Immature natural killer cell (primary cell): ENCODE measurements around the gene TMEM187. TPM values are rescaled to one million over a fixed set of nuclear protein-coding genes. Genes with fewer than 3 reads are reported as not detected.
A peak's percentile ranks its signal among the peaks of the same experiment; 100 is the strongest.

ENCODE experiments used
- DNase-seq, 3 donors: peaks; one replicate each; pipeline ENCODE4 v3.0.0; 2022; ENCODE audit warnings: mixed read lengths in 1 of 3
- H3K27ac Mint-ChIP-seq, 6 donors: one replicate each; pipeline ENCODE4 v1.8.0; 2020; ENCODE audit warnings: mixed read lengths in 6 of 6, mild to moderate bottlenecking in 5 of 6, inconsistent platforms in 4 of 6, moderate library complexity in 3 of 6
- H3K27me3 Mint-ChIP-seq, 3 donors: one replicate each; pipeline ENCODE4 v1.8.0; 2020 to 2021; ENCODE audit warnings: low read depth in 3 of 3, mild to moderate bottlenecking in 3 of 3, mixed read lengths in 3 of 3, moderate library complexity in 3 of 3, inconsistent platforms in 1 of 3
- H3K36me3 Mint-ChIP-seq, 3 donors: one replicate each; pipeline ENCODE4 v1.8.0; 2020; ENCODE audit warnings: mixed read lengths in 3 of 3, inconsistent platforms in 2 of 3, mild to moderate bottlenecking in 2 of 3
- H3K4me1 Mint-ChIP-seq, 2 donors: one replicate each; pipeline ENCODE4 v1.8.0; 2020; ENCODE audit warnings: inconsistent platforms in 2 of 2, mild to moderate bottlenecking in 2 of 2, mixed read lengths in 2 of 2, moderate library complexity in 1 of 2
- H3K4me3 Mint-ChIP-seq, 5 donors: one replicate each; pipeline ENCODE4 v1.8.0; 2020; ENCODE audit warnings: mild to moderate bottlenecking in 5 of 5, mixed read lengths in 5 of 5, inconsistent platforms in 3 of 5, moderate library complexity in 3 of 5
- H3K9me3 Mint-ChIP-seq, 6 donors: one replicate each; pipeline ENCODE4 v1.8.0; 2020; ENCODE audit warnings: mild to moderate bottlenecking in 6 of 6, mixed read lengths in 6 of 6, inconsistent platforms in 4 of 6, moderate library complexity in 3 of 6
- polyA plus RNA-seq, 3 donors: library from polyadenylated mRNA; unstranded; fragments of 300-500 nt; fragmentation: Illumina TruSeq; gene quantifications; one replicate each; pipeline ENCODE4 v1.2.3, GENCODE V29; 2021

The TMEM187 gene
- polyA plus RNA-seq, 3 donors from 2014 or later: 4.1 to 17.5 (median 5.2) TPM

DNA sequence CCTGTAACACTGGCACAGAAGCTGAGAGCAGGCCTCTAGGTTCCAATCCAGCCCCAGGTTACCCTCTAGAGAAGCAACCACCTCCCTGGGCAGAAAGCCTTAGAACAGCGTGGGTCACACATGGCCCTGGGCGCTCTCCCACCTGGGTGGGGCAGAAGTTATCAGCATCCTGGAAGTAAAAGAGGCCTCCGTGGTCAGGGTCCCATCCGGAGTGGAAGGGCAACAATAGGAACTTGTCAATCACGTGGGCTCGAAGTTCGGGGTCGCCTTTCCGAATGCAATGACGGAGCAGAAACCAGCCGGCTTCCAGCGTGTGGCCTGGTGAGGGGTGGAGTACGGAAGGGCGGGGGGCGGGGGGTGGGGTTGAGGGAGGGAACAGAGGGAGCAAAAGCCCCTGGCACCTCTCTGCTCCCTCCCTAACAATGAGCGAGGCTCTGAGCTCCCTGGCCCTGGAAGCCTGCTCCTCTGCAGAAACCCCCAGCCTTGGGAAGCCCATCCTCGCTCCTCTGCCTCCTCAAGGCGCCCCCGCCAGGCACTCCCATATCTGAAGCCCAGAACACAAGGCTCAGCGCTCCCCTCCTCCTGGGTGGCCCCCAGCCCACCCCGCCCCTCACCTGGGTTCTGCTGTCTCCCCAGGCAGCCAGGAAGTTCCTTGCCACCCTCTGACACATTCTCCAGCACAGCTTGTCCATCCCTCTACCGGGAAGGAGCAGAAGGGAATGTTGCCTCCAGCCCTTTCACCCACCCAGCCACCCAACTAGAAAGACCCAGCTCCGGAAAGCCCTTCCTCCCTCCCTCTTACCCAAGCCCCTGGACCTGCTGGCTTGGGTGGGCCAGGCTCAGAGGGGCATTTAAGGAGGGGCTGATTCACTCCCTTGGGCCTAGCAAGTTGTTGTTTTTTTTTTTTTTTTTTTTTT is 31.0 kb upstream of the TMEM187 start:
- Mint-ChIP-seq H3K9me3 (no peaks in the 10 kb centered on the region), H3K27me3 (peaks cover 0 to 9% (median 0%) of the 10 kb centered on the region in 3 donors), H3K4me1 (peaks cover 5 to 15% of the 10 kb centered on the region in 2 donors), H3K27ac (no peak overlapping the region), H3K4me3 (peak overlapping the region in 3 of 5 donors; percentile 54 to 69 (median 55)), H3K36me3 (no peaks in the 10 kb centered on the region)
- DNase-seq: no peak

DNA sequence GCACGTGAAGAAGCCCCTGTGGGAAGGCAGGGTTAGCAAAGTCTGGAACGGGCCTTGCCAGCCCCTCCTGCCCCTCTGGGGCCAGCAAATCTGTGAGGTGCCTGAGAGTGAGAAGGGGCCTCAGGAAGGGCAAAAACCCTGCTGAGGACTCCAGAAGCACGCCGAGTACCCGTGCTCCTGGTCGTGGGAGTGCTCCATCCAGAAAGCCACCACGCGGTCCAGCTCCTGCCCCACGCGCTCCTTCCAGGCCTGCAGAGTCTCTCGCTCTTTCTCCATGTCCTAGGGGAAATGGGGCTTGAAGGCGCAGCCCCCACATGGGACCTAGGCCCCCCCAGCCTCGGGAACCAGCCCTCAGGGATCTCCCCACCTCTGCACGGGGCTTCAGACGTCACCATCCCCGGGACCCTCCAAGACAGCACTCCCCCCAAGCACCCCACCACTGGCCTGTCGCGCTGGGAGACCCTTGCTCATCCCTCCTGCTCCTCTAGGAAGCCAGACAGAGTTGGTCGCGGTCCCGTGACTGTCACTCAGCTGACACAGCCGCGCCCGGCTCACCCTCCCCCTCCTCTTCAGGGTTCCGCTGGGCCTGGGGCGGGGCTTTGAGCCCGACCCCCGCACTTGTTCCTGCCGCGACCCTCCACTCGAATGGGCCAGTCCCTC is 28.3 kb upstream of the TMEM187 start, which contains the start of gene RENBP:
Gene RENBP (minus strand): TSS at position 504 of the 660 bp plus-strand sequence. CDS start 33 bp downstream, at position 471.
- H3K4me3 Mint-ChIP-seq: peak within 1 kb of the TSS; percentile 73 to 83 (median 76)
- peaks cover 0 to 9% (median 7%) of the 10 kb centered on the region in 3 donors for H3K27me3 Mint-ChIP-seq
- H3K9me3 Mint-ChIP-seq: no peaks in the 10 kb centered on the region
- H3K27ac Mint-ChIP-seq: peak within 1 kb of the TSS in 5 of 6 donors; percentile 55 to 77 (median 66)
- H3K4me1 Mint-ChIP-seq: peaks cover 27 to 29% of the 10 kb centered on the region in 2 donors
- peaks cover 0 to 10% (median 4%) of the 10 kb centered on the region in 3 donors for H3K36me3 Mint-ChIP-seq
- DNase-seq: no peak

- H3K36me3 Mint-ChIP-seq: peaks cover 0 to 13% (median 4%) of the 10 kb centered on the region in 3 donors
- H3K27ac Mint-ChIP-seq: peak overlapping the region in 2 of 6 donors; percentile 55 to 64
- no peak for DNase-seq
- H3K4me3 Mint-ChIP-seq: peak overlapping the region in 4 of 5 donors; percentile 21 to 76 (median 52)
- no peaks in the 10 kb centered on the region for H3K9me3 Mint-ChIP-seq
- H3K4me1 Mint-ChIP-seq: peaks cover 30 to 31% of the 10 kb centered on the region in 2 donors
- H3K27me3 Mint-ChIP-seq: peaks cover 0 to 8% (median 7%) of the 10 kb centered on the region in 3 donors
Observed at GRCh38 chrX:153944800-153945150, 27.8 kb upstream of the TMEM187 start.

GRCh38 chrX:153945956-153946943 is 26.3 kb upstream of the TMEM187 start:
- no peak for DNase-seq
- peaks cover 0 to 24% (median 9%) of the 10 kb centered on the region in 3 donors for H3K36me3 Mint-ChIP-seq
- H3K4me1 Mint-ChIP-seq: peaks cover 26 to 34% of the 10 kb centered on the region in 2 donors
- no peaks in the 10 kb centered on the region for H3K9me3 Mint-ChIP-seq
- H3K27ac Mint-ChIP-seq: peak overlapping the region in 2 of 6 donors; percentile 46 to 60
- H3K27me3 Mint-ChIP-seq: peaks cover 0 to 10% (median 5%) of the 10 kb centered on the region in 3 donors
- no peak overlapping the region for H3K4me3 Mint-ChIP-seq

DNA sequence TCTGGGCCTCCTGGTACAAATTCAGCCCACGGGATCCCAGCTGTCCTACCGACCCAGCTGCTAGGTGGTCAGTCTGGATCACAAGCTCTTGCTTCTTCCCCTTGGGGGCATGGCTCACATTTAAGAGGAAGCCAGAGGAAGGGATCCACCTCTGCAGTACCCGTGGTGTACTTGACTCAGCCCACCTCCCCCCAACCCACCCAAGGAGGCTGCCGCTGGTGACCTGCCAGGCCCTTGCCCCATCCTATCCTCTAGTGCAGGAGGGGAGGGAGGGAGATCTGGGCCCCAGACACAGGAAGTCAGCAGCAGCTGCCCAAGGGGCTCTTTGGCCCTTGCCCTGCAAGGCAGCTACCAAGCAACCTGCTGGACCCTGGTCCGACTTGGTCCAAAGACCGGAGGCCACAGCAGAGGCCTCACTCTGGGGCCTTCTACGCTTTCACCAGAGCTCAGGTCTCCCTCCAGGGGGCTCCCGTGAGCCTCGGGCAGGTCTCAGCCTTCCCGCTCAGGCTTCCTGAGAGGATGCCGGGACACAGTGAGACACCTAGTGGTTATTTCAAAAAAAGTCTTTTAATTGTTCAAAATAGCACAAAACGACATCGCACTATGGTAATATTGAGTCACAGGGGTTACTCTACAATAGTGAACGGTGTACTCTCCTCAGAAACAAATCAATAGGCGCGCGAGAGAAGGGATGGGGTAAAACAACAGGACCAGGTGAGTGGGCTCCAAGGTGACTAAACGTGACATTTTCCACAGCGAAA is 25.4 kb upstream of the TMEM187 start:
- Mint-ChIP-seq H3K4me3 (peak overlapping the region; percentile 34 to 79 (median 68)), H3K4me1 (peaks cover 24 to 32% of the 10 kb centered on the region in 2 donors), H3K27ac (peak overlapping the region; percentile 79 to 97 (median 93)), H3K27me3 (peaks cover 0 to 10% (median 4%) of the 10 kb centered on the region in 3 donors), H3K9me3 (no peaks in the 10 kb centered on the region), H3K36me3 (peaks cover 0 to 27% (median 9%) of the 10 kb centered on the region in 3 donors)
- DNase-seq: peak; percentile 71 to 76 (median 72)

- peaks cover 24 to 32% of the 10 kb centered on the region in 2 donors for H3K4me1 Mint-ChIP-seq
- peak overlapping the region; percentile 69 to 97 (median 86) for H3K27ac Mint-ChIP-seq
- no peaks in the 10 kb centered on the region for H3K9me3 Mint-ChIP-seq
- peak overlapping the region in 4 of 5 donors; percentile 49 to 67 (median 58) for H3K4me3 Mint-ChIP-seq
- H3K27me3 Mint-ChIP-seq: peaks cover 0 to 10% (median 4%) of the 10 kb centered on the region in 3 donors
- peaks cover 0 to 30% (median 9%) of the 10 kb centered on the region in 3 donors for H3K36me3 Mint-ChIP-seq
- no peak for DNase-seq
Observed at GRCh38 chrX:153948002-153948466, 24.5 kb upstream of the TMEM187 start.

DNA sequence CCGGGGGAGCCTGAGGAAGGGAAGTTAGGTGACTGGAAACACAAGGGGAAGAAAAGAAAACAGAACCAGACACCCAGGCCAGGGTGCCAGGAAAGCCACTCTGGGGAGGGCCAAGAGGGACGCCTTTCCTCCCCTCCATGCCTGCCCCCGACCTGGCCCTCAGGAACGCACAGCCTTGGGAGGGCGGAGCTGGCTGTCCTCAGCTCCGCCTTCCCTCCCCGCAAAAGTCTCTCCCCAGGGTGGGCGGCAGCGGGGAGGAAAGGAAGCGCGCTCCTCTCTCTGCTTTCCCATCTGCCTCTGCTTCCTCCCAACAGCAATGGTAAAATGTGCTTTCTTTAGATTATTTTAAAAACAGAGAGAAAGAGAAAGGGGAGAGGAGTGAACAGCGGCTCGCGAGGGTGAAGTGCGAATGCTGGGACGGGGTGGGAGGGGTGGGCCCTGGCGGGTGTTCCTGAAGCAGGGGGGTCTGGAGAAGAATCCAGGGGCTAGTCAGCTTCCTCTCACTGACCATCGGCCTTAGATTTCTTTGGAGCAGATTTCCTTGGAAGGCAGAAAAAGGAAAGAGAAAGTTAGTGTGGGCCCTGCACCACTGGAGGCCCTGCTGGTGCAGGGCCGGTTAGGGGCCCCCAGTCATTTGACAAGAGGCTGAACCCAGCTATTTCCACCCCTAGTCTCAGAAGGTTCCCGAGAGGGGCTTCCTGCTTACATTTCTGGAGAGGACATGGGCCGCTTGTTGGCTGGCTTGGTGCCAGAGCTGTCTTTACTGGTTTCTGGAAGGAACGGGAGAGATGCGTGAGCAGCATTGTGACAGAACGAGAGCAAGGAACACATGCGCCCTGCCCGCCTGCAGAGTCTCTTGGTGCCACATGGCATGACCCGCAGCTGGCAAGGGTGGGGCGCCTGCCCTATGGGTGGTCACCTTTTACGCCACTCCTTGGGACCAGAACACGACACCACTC is 23.4 kb upstream of the TMEM187 start:
- peak in 1 of 3 donors; percentile 18 for DNase-seq
- Mint-ChIP-seq H3K4me3 (peak overlapping the region; percentile 41 to 67 (median 52)), H3K27me3 (peaks cover 0 to 13% (median 1%) of the 10 kb centered on the region in 3 donors), H3K36me3 (peaks cover 0 to 35% (median 9%) of the 10 kb centered on the region in 3 donors), H3K27ac (peak overlapping the region; percentile 78 to 91 (median 86)), H3K9me3 (no peaks in the 10 kb centered on the region), H3K4me1 (peaks cover 24 to 30% of the 10 kb centered on the region in 2 donors)

GRCh38 chrX:153950127-153950526 is 22.4 kb upstream of the TMEM187 start:
- no peaks in the 10 kb centered on the region for H3K9me3 Mint-ChIP-seq
- H3K27ac Mint-ChIP-seq: peak overlapping the region in 3 of 6 donors; percentile 21 to 35 (median 32)
- H3K4me3 Mint-ChIP-seq: no peak overlapping the region
- peaks cover 24 to 28% of the 10 kb centered on the region in 2 donors for H3K4me1 Mint-ChIP-seq
- no peak for DNase-seq
- H3K36me3 Mint-ChIP-seq: peaks cover 0 to 42% (median 9%) of the 10 kb centered on the region in 3 donors
- H3K27me3 Mint-ChIP-seq: peaks cover 0 to 13% (median 2%) of the 10 kb centered on the region in 3 donors

DNA sequence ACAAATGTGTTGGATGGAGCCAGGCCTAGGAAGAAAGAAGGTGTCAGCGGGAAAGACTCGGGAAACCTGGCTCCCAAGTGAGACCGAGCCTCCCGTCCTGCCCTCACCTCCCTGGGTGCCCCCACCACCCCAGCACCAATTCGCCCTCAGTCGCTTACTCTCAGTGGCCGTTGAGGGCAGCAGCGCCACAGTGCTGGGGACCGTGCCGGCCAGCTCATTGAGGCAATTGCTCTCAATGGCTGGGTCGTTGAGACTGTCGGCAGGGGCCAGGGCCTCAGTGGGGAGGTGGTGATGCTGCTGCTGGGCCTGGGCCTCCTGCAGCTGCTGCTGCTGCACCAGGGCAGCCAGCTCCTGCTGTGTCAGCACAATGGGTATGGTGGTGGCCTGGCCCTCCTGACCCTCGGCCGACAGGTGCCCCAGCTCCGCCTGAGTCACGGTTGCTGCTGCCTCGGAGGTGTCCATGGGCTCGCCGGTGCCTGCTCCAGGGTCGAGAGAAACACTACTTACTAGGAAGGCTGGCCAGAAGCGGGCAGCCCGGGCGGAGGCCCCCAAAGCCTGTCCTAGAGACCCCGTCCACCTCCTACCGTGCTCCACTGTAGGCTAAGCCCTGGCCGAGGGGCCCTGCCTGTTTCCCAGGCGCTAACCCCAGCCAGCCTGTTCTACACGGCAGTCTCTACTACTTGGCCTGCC is 20.7 kb upstream of the TMEM187 start:
- H3K27me3 Mint-ChIP-seq: peaks cover 0 to 13% (median 2%) of the 10 kb centered on the region in 3 donors
- DNase-seq: no peak
- H3K4me3 Mint-ChIP-seq: no peak overlapping the region
- H3K4me1 Mint-ChIP-seq: peaks cover 22 to 24% of the 10 kb centered on the region in 2 donors
- H3K9me3 Mint-ChIP-seq: no peaks in the 10 kb centered on the region
- H3K36me3 Mint-ChIP-seq: peaks cover 0 to 50% (median 12%) of the 10 kb centered on the region in 3 donors
- no peak overlapping the region for H3K27ac Mint-ChIP-seq

GRCh38 chrX:153952373-153953026 is 20.1 kb upstream of the TMEM187 start:
- Mint-ChIP-seq H3K4me1 (peaks cover 18 to 20% of the 10 kb centered on the region in 2 donors), H3K36me3 (peaks cover 0 to 55% (median 10%) of the 10 kb centered on the region in 3 donors), H3K27me3 (peaks cover 0 to 11% (median 2%) of the 10 kb centered on the region in 3 donors), H3K9me3 (no peaks in the 10 kb centered on the region), H3K27ac (no peak overlapping the region), H3K4me3 (no peak overlapping the region)
- no peak for DNase-seq
